Immature natural killer cell (primary cell): ENCODE measurements around the gene USH2A. TPM values are rescaled to one million over a fixed set of nuclear protein-coding genes. Genes with fewer than 3 reads are reported as not detected.

Source experiments
- DNase-seq, 3 donors: peaks; one replicate each; pipeline ENCODE4 v3.0.0; 2022; ENCODE audit warnings: mixed read lengths in 1 of 3
- H3K27ac Mint-ChIP-seq, 6 donors: one replicate each; pipeline ENCODE4 v1.8.0; 2020; ENCODE audit warnings: mixed read lengths in 6 of 6, mild to moderate bottlenecking in 5 of 6, inconsistent platforms in 4 of 6, moderate library complexity in 3 of 6
- H3K27me3 Mint-ChIP-seq, 3 donors: one replicate each; pipeline ENCODE4 v1.8.0; 2020 to 2021; ENCODE audit warnings: low read depth in 3 of 3, mild to moderate bottlenecking in 3 of 3, mixed read lengths in 3 of 3, moderate library complexity in 3 of 3, inconsistent platforms in 1 of 3
- H3K36me3 Mint-ChIP-seq, 3 donors: one replicate each; pipeline ENCODE4 v1.8.0; 2020; ENCODE audit warnings: mixed read lengths in 3 of 3, inconsistent platforms in 2 of 3, mild to moderate bottlenecking in 2 of 3
- H3K4me1 Mint-ChIP-seq, 2 donors: one replicate each; pipeline ENCODE4 v1.8.0; 2020; ENCODE audit warnings: inconsistent platforms in 2 of 2, mild to moderate bottlenecking in 2 of 2, mixed read lengths in 2 of 2, moderate library complexity in 1 of 2
- H3K4me3 Mint-ChIP-seq, 5 donors: one replicate each; pipeline ENCODE4 v1.8.0; 2020; ENCODE audit warnings: mild to moderate bottlenecking in 5 of 5, mixed read lengths in 5 of 5, inconsistent platforms in 3 of 5, moderate library complexity in 3 of 5
- H3K9me3 Mint-ChIP-seq, 6 donors: one replicate each; pipeline ENCODE4 v1.8.0; 2020; ENCODE audit warnings: mild to moderate bottlenecking in 6 of 6, mixed read lengths in 6 of 6, inconsistent platforms in 4 of 6, moderate library complexity in 3 of 6
- polyA plus RNA-seq, 3 donors: library from polyadenylated mRNA; unstranded; fragments of 300-500 nt; fragmentation: Illumina TruSeq; gene quantifications; one replicate each; pipeline ENCODE4 v1.2.3, GENCODE V29; 2021

USH2A gene
- polyA plus RNA-seq, 3 donors from 2014 or later, result not detected

DNA sequence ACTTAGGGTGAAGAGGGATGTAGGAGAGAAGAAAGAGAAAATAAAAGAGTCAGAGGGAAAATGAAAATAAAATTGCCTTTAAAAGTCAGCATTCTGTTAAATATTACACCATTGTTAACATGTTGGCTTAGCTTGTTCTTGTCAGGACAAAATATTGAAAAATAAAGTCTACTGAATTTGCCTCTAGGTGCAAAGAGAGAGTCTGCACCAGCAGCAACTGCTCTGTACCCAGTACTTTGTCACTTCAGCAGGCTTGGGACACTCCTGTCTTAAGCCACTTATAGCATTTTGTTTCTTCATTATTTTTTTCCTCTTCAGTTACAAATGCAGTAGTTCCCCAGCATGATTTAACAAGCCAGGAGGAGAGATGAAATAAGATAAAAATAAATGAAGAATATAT, 11.0 kb upstream of the USH2A start:
- Mint-ChIP-seq H3K9me3 (peaks cover 2 to 35% (median 21%) of the 10 kb centered on the region in 6 donors), H3K36me3 (peaks cover 0 to 3% (median 2%) of the 10 kb centered on the region in 3 donors), H3K4me1 (no peaks in the 10 kb centered on the region), H3K27ac (no peak overlapping the region), H3K4me3 (no peak overlapping the region), H3K27me3 (no peaks in the 10 kb centered on the region)
- no peak for DNase-seq

DNA sequence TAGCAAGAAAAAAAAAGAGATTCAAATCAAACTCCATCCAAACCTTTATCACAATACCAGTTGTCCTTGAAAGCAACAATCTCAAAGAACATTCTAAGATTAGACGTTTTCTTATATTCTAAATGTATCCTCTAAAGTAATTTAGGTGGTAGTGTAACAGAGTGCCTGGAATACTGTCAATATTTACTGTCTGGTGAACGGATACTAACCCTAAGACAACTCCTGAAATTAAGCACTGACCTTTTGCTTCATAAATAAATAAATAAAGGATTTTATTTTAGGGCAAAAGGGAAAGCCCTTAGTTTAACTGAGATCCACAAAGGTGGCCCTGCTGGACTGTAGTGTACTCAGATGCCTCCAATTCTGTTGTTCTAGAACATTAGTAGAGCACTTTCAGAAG, 9.9 kb upstream of the USH2A start:
- Mint-ChIP-seq H3K4me1 (no peaks in the 10 kb centered on the region), H3K9me3 (peaks cover 2 to 41% (median 22%) of the 10 kb centered on the region in 6 donors), H3K36me3 (peaks cover 0 to 3% (median 2%) of the 10 kb centered on the region in 3 donors), H3K27me3 (no peaks in the 10 kb centered on the region), H3K4me3 (no peak overlapping the region), H3K27ac (no peak overlapping the region)
- no peak for DNase-seq

- Mint-ChIP-seq H3K36me3 (peaks cover 0 to 3% (median 2%) of the 10 kb centered on the region in 3 donors), H3K4me3 (no peak overlapping the region), H3K27me3 (no peaks in the 10 kb centered on the region), H3K9me3 (peaks cover 2 to 58% (median 24%) of the 10 kb centered on the region in 6 donors), H3K27ac (no peak overlapping the region), H3K4me1 (no peaks in the 10 kb centered on the region)
- no peak for DNase-seq
Observed at GRCh38 chr1:216430744-216431143, 7.5 kb upstream of the USH2A start.

DNA sequence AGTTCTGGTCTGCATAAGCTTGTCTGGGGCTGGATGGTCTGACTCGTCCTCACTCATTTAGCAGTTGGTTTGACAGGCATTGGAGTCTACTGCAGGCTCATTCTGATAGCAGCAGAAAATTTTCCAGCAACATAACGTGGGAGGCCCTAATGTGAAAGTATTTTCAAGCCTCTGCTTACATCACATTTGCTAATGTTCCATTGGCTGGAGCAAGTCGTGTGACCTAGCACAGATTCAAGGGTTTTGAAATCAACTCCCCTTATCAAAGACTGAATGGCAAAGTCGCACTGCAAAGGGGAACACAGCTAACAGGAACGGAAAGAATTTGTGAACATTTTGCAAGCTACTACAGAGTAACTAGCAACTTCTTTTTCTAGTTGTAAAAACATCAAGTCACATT, 2.3 kb upstream of the USH2A start:
- Mint-ChIP-seq H3K4me1 (no peaks in the 10 kb centered on the region), H3K36me3 (peaks cover 0 to 3% (median 2%) of the 10 kb centered on the region in 3 donors), H3K27me3 (no peaks in the 10 kb centered on the region), H3K4me3 (no peak overlapping the region), H3K9me3 (peaks cover 2 to 56% (median 20%) of the 10 kb centered on the region in 6 donors), H3K27ac (no peak overlapping the region)
- no peak for DNase-seq

DNA sequence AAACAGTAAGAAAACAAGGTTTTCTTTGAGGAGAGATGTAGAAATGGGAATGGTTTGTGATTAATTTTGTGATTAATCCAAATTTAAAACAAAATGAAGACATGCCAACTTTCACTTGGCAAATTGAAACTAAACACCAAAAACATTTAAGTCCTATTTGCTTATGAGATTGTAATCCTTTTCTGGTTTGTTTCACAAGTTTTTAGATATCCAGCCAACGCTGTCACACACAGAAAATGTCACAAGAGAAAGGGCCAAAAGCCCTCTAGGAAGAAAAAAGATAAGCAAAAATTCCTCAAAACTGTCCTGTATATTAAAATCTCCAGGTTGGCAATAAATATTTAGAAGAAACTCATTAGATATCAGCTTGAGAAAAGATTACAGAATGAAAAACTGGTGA, 2.5 kb downstream of the USH2A start:
- no peaks in the 10 kb centered on the region for H3K4me1 Mint-ChIP-seq
- no peaks in the 10 kb centered on the region for H3K36me3 Mint-ChIP-seq
- H3K9me3 Mint-ChIP-seq, result peaks cover 4 to 48% (median 10%) of the 10 kb centered on the region in 6 donors
- no peak for DNase-seq
- H3K27me3 Mint-ChIP-seq, result no peaks in the 10 kb centered on the region
- no peak overlapping the region for H3K4me3 Mint-ChIP-seq
- no peak overlapping the region for H3K27ac Mint-ChIP-seq

GRCh38 chr1:216420263-216420662, 3.0 kb downstream of the USH2A start:
- no peak for DNase-seq
- H3K36me3 Mint-ChIP-seq, result no peaks in the 10 kb centered on the region
- peaks cover 4 to 44% (median 10%) of the 10 kb centered on the region in 6 donors for H3K9me3 Mint-ChIP-seq
- H3K27ac Mint-ChIP-seq, result no peak overlapping the region
- H3K4me3 Mint-ChIP-seq, result no peak overlapping the region
- no peaks in the 10 kb centered on the region for H3K27me3 Mint-ChIP-seq
- no peaks in the 10 kb centered on the region for H3K4me1 Mint-ChIP-seq

DNA sequence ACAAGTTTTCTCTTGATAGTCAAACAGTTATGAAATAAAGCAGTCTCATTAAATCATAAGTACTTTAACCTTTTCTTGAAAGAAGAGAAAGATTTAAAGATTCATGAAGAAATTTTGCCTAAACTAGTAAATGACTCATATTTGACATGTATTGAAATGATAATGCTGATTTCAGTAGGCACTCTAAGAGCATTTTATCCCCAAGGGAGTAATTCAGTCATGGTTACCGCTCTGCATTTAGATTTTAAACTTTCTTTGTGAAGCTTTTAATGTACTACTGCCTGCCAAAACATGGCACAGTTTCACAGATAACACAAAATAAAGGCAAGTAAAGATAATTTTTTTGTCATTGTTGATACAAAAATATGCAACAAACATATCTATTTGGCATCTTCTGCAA, 6.8 kb downstream of the USH2A start:
- peaks cover 3 to 35% (median 7%) of the 10 kb centered on the region in 6 donors for H3K9me3 Mint-ChIP-seq
- no peak overlapping the region for H3K4me3 Mint-ChIP-seq
- H3K4me1 Mint-ChIP-seq, result no peaks in the 10 kb centered on the region
- no peak overlapping the region for H3K27ac Mint-ChIP-seq
- H3K27me3 Mint-ChIP-seq, result no peaks in the 10 kb centered on the region
- DNase-seq, result no peak
- no peaks in the 10 kb centered on the region for H3K36me3 Mint-ChIP-seq

GRCh38 chr1:216410026-216410425, 13.2 kb downstream of the USH2A start:
- Mint-ChIP-seq H3K4me1 (no peaks in the 10 kb centered on the region), H3K27me3 (no peaks in the 10 kb centered on the region), H3K36me3 (no peaks in the 10 kb centered on the region), H3K27ac (no peak overlapping the region), H3K4me3 (no peak overlapping the region), H3K9me3 (peaks cover 9 to 50% (median 20%) of the 10 kb centered on the region in 6 donors)
- no peak for DNase-seq

GRCh38 chr1:216390956-216391355, 32.3 kb downstream of the USH2A start:
- Mint-ChIP-seq H3K36me3 (no peaks in the 10 kb centered on the region), H3K27me3 (peaks cover 0 to 3% (median 0%) of the 10 kb centered on the region in 3 donors), H3K27ac (no peak overlapping the region), H3K4me3 (no peak overlapping the region), H3K9me3 (peaks cover 3 to 30% (median 16%) of the 10 kb centered on the region in 6 donors), H3K4me1 (no peaks in the 10 kb centered on the region)
- no peak for DNase-seq

- Mint-ChIP-seq H3K36me3 (no peaks in the 10 kb centered on the region), H3K27me3 (peaks cover 0 to 3% (median 0%) of the 10 kb centered on the region in 3 donors), H3K4me1 (no peaks in the 10 kb centered on the region), H3K27ac (no peak overlapping the region), H3K9me3 (peaks cover 3 to 36% (median 20%) of the 10 kb centered on the region in 6 donors), H3K4me3 (no peak overlapping the region)
- DNase-seq, result no peak
Observed at GRCh38 chr1:216389774-216390173, 33.5 kb downstream of the USH2A start.

GRCh38 chr1:216388558-216388957, 34.7 kb downstream of the USH2A start:
- H3K27ac Mint-ChIP-seq, result no peak overlapping the region
- peaks cover 0 to 3% (median 0%) of the 10 kb centered on the region in 3 donors for H3K27me3 Mint-ChIP-seq
- peaks cover under 1 to 34% (median 19%) of the 10 kb centered on the region in 6 donors for H3K9me3 Mint-ChIP-seq
- no peak for DNase-seq
- H3K4me1 Mint-ChIP-seq, result no peaks in the 10 kb centered on the region
- no peaks in the 10 kb centered on the region for H3K36me3 Mint-ChIP-seq
- H3K4me3 Mint-ChIP-seq, result no peak overlapping the region

DNA sequence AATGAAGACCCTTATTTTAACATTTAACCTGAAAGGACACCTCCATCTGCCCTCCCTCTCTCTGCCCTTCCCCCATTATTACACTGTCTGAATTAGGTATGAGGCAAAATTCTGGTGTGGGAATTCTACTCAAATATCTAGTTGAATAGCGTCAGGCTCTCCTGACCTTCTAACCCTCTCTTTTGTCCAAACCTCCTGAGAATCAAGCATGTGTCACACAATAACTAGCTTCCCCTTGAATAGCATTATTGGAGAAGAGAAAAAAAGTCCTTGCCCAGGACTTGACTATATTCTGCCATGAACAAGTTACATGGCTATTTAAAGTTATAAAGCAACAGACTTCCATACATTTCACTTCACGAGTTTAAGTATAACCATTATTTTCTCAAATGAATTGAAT, 35.5 kb downstream of the USH2A start:
- H3K27me3 Mint-ChIP-seq, result peaks cover 0 to 3% (median 0%) of the 10 kb centered on the region in 3 donors
- DNase-seq, result no peak
- H3K4me3 Mint-ChIP-seq, result no peak overlapping the region
- H3K27ac Mint-ChIP-seq, result no peak overlapping the region
- no peaks in the 10 kb centered on the region for H3K4me1 Mint-ChIP-seq
- H3K9me3 Mint-ChIP-seq, result peaks cover 0 to 36% (median 19%) of the 10 kb centered on the region in 6 donors
- no peaks in the 10 kb centered on the region for H3K36me3 Mint-ChIP-seq

DNA sequence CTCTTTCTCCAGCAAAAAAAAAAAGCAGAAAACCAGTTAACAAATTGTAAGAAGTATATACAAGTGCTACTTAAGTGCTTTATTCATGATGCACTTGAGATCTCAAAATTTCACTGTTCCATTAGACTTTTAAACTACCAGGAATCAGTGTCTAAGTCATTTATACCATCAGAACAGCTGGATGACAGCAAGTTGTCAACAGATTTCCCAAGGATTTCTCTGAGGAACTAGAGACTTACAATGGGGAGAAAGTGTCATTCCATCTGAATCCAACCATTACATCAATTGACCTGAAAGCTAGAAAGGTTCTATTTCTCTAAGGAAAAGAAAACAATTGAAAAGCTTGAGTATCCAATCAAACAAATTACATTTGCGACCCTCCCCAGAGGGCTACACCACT, 43.8 kb downstream of the USH2A start:
- Mint-ChIP-seq H3K36me3 (peaks cover 0 to 4% (median 0%) of the 10 kb centered on the region in 3 donors), H3K27me3 (no peaks in the 10 kb centered on the region), H3K4me3 (no peak overlapping the region)

GRCh38 chr1:216368249-216368648, 55.0 kb downstream of the USH2A start:
- no peak for DNase-seq
- no peak overlapping the region for H3K4me3 Mint-ChIP-seq
- no peak overlapping the region for H3K27ac Mint-ChIP-seq
- H3K27me3 Mint-ChIP-seq, result no peaks in the 10 kb centered on the region
- no peaks in the 10 kb centered on the region for H3K36me3 Mint-ChIP-seq
- no peaks in the 10 kb centered on the region for H3K4me1 Mint-ChIP-seq
- peaks cover 8 to 59% (median 24%) of the 10 kb centered on the region in 6 donors for H3K9me3 Mint-ChIP-seq

More for the DNA sequence above, 43.8 kb downstream of the USH2A start:
- no peak overlapping the region for H3K27ac Mint-ChIP-seq
- H3K4me1 Mint-ChIP-seq, result no peaks in the 10 kb centered on the region
- peaks cover 8 to 49% (median 21%) of the 10 kb centered on the region in 6 donors for H3K9me3 Mint-ChIP-seq
- no peak for DNase-seq

- H3K36me3 Mint-ChIP-seq, result no peaks in the 10 kb centered on the region
- no peak for DNase-seq
- H3K27me3 Mint-ChIP-seq, result no peaks in the 10 kb centered on the region
- no peak overlapping the region for H3K27ac Mint-ChIP-seq
- H3K9me3 Mint-ChIP-seq, result peaks cover 5 to 50% (median 18%) of the 10 kb centered on the region in 6 donors
- H3K4me3 Mint-ChIP-seq, result no peak overlapping the region
- no peaks in the 10 kb centered on the region for H3K4me1 Mint-ChIP-seq
Observed at GRCh38 chr1:216366979-216367378, 56.3 kb downstream of the USH2A start.
